ENCODE data around the gene ACSF3.

ACSF3 gene

DNA sequence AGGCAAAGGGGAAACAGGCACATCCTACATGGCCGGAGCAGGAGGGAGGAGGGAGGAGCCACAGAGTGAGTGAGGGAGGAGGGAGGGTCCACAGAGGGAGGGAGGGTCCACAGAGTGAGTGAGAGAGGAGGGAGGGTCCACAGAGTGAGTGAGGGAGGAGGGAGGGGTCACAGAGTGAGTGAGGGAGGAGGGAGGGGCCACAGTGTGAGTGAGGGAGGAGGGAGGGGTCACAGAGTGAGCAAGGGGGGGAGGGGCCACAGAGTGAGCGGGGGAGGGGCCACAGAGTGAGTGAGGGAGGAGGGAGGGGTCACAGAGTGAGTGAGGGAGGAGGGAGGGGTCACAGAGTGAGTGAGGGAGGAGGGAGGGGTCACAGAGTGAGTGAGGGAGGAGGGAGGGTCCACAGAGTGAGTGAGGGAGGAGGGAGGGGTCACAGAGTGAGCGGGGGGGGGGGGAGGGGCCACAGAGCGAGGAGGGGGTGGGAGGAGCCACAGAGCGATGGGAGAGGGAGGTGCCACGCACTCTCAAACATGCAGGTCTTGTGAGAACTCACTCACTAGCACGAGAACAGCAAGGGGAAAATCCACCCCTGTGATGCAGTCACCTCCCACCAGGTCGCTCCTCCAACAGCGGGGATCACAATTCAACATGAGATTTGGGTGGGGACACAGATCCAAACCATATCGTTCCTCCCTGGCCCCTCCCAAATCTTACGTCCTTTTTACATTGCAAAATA lies 53.6 kb downstream of the ACSF3 start:
- TF ChIP-seq, protein P1, sequence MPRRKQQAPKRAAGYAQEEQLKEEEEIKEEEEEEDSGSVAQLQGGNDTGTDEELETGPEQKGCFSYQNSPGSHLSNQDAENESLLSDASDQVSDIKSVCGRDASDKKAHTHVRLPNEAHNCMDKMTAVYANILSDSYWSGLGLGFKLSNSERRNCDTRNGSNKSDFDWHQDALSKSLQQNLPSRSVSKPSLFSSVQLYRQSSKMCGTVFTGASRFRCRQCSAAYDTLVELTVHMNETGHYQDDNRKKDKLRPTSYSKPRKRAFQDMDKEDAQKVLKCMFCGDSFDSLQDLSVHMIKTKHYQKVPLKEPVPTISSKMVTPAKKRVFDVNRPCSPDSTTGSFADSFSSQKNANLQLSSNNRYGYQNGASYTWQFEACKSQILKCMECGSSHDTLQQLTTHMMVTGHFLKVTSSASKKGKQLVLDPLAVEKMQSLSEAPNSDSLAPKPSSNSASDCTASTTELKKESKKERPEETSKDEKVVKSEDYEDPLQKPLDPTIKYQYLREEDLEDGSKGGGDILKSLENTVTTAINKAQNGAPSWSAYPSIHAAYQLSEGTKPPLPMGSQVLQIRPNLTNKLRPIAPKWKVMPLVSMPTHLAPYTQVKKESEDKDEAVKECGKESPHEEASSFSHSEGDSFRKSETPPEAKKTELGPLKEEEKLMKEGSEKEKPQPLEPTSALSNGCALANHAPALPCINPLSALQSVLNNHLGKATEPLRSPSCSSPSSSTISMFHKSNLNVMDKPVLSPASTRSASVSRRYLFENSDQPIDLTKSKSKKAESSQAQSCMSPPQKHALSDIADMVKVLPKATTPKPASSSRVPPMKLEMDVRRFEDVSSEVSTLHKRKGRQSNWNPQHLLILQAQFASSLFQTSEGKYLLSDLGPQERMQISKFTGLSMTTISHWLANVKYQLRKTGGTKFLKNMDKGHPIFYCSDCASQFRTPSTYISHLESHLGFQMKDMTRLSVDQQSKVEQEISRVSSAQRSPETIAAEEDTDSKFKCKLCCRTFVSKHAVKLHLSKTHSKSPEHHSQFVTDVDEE (CRISPR knock-in tag; IDR thresholded peaks at IDR 0.05), result no peak
- TF ChIP-seq OSR1 (CRISPR knock-in tag; IDR thresholded peaks at IDR 0.05) (no peak), CSDC2 (CRISPR knock-in tag; IDR thresholded peaks at IDR 0.05) (no peak), ZFP3 (CRISPR knock-in tag; IDR thresholded peaks at IDR 0.05) (no peak), ZNF70 (CRISPR knock-in tag; IDR thresholded peaks at IDR 0.05) (no peak)

DNA sequence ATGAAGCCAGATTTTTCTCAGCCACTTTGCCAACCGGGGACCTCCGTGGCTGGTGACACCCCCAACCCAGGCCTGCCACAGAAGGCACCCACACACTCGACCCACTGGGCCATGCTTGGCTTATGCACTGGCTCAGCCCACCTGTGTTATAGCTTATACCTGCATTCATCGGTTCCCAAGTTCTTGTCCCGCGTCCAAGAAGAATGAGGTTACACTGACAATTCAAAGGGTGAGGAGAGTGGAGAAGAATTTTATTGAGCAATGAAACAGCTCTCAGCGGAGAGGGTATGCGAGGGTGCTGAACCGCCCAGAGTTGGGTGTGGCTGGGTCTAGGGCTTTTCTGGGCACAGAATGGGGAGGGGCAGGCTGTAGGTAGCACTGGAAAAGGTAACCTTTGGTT lies 55.7 kb downstream of the ACSF3 start:
- TF ChIP-seq PPARA (CRISPR knock-in tag; IDR thresholded peaks at IDR 0.05; ENCODE audit: borderline replicate concordance) (no peak), TCF4 (CRISPR knock-in tag; IDR thresholded peaks at IDR 0.05; ENCODE audit: borderline replicate concordance) (no peak)
- no peak for ATAC-seq

More for the DNA sequence above, 53.6 kb downstream of the ACSF3 start:
- no peak for ATAC-seq

DNA sequence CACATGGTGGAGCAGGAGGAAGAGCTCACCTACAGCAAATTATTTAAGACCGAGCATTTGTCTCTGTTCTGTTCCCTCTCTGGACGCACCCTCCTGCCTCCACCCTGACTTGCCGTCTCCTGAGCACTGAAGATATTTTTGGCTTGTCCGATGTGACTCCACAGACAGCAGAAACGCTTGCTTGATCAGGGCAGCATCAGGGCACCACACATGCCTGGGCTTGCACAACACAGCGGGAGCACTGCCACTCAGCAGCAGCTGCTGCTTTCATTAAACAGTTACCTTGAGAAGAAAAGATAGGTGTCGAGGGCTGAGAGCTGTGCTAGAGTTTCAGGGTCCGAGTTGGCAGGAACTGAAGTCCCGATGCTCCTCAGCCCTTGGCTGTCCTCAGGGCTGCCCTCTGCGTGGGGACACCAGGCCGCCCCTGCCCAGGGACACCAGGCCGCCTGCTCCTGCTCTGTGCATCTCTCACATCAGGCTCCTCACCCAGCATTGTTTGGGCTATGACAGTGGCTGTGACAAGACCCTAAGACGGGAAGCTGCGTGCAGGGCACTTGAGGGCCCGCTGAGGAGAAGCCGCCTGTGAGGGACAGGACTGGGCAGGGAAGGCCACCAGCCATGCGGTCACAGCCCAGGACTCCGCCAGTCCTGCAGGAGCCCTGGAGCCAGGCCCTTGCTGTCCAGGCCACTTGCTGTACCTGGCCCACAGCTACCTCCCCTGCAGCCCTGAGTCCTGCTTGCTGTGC lies 56.6 kb downstream of the ACSF3 start:
- TF ChIP-seq, protein P2, sequence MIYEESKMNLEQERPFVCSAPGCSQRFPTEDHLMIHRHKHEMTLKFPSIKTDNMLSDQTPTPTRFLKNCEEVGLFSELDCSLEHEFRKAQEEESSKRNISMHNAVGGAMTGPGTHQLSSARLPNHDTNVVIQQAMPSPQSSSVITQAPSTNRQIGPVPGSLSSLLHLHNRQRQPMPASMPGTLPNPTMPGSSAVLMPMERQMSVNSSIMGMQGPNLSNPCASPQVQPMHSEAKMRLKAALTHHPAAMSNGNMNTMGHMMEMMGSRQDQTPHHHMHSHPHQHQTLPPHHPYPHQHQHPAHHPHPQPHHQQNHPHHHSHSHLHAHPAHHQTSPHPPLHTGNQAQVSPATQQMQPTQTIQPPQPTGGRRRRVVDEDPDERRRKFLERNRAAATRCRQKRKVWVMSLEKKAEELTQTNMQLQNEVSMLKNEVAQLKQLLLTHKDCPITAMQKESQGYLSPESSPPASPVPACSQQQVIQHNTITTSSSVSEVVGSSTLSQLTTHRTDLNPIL (CRISPR knock-in tag; IDR thresholded peaks at IDR 0.05; ENCODE audit: low read depth), result no peak
- TF ChIP-seq CSDC2 (CRISPR knock-in tag; IDR thresholded peaks at IDR 0.05) (no peak), ZC3H10 (CRISPR knock-in tag; IDR thresholded peaks at IDR 0.05) (no peak), ESRRG (CRISPR knock-in tag; IDR thresholded peaks at IDR 0.05) (no peak), ZNF565 (CRISPR knock-in tag; conservative IDR thresholded peaks at IDR 0.05; ENCODE audit: low read depth) (no peak), ZNF70 (CRISPR knock-in tag; IDR thresholded peaks at IDR 0.05) (no peak), ISL1 (CRISPR knock-in tag; IDR thresholded peaks at IDR 0.05) (no peak), TOX (CRISPR knock-in tag; IDR thresholded peaks at IDR 0.05; ENCODE audit: borderline replicate concordance) (no peak)
- TF ChIP-seq, protein P3, sequence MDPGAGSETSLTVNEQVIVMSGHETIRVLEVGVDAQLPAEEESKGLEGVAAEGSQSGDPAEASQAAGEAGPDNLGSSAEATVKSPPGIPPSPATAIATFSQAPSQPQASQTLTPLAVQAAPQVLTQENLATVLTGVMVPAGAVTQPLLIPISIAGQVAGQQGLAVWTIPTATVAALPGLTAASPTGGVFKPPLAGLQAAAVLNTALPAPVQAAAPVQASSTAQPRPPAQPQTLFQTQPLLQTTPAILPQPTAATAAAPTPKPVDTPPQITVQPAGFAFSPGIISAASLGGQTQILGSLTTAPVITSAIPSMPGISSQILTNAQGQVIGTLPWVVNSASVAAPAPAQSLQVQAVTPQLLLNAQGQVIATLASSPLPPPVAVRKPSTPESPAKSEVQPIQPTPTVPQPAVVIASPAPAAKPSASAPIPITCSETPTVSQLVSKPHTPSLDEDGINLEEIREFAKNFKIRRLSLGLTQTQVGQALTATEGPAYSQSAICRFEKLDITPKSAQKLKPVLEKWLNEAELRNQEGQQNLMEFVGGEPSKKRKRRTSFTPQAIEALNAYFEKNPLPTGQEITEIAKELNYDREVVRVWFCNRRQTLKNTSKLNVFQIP (CRISPR knock-in tag; IDR thresholded peaks at IDR 0.05; ENCODE audit: borderline replicate concordance, low read depth), result no peak
- TF ChIP-seq, protein P4, sequence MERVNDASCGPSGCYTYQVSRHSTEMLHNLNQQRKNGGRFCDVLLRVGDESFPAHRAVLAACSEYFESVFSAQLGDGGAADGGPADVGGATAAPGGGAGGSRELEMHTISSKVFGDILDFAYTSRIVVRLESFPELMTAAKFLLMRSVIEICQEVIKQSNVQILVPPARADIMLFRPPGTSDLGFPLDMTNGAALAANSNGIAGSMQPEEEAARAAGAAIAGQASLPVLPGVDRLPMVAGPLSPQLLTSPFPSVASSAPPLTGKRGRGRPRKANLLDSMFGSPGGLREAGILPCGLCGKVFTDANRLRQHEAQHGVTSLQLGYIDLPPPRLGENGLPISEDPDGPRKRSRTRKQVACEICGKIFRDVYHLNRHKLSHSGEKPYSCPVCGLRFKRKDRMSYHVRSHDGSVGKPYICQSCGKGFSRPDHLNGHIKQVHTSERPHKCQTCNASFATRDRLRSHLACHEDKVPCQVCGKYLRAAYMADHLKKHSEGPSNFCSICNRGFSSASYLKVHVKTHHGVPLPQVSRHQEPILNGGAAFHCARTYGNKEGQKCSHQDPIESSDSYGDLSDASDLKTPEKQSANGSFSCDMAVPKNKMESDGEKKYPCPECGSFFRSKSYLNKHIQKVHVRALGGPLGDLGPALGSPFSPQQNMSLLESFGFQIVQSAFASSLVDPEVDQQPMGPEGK (CRISPR knock-in tag; IDR thresholded peaks at IDR 0.05; ENCODE audit: borderline replicate concordance), result no peak
- no peak for ATAC-seq

DNA sequence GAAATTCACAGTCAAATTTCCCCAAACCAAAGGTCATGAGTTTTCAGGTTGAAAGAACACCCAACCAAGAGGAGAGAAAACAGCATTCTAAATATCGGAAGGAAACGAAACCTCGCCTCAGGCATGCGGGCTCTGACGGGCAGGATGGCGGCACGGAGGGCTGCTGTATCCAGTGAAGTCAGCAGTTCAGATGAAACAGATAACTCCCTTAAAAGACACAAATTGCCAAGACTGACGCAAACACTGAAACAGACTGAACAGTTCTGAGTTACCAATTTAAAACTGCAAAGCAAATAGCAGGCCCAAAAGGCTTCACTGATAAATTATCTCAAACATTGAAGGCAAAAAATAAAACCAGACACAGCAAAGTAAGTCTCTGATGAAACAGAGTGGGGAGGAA lies 57.3 kb downstream of the ACSF3 start:
- TF ChIP-seq GLIS3 (CRISPR knock-in tag; IDR thresholded peaks at IDR 0.05), result no peak
- TF ChIP-seq ZC3H10 (CRISPR knock-in tag; IDR thresholded peaks at IDR 0.05), result no peak
- no peak for TF ChIP-seq OSR1 (CRISPR knock-in tag; IDR thresholded peaks at IDR 0.05)
- TF ChIP-seq, protein P5, sequence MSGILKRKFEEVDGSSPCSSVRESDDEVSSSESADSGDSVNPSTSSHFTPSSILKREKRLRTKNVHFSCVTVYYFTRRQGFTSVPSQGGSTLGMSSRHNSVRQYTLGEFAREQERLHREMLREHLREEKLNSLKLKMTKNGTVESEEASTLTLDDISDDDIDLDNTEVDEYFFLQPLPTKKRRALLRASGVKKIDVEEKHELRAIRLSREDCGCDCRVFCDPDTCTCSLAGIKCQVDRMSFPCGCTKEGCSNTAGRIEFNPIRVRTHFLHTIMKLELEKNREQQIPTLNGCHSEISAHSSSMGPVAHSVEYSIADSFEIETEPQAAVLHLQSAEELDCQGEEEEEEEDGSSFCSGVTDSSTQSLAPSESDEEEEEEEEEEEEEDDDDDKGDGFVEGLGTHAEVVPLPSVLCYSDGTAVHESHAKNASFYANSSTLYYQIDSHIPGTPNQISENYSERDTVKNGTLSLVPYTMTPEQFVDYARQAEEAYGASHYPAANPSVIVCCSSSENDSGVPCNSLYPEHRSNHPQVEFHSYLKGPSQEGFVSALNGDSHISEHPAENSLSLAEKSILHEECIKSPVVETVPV (CRISPR knock-in tag; IDR thresholded peaks at IDR 0.05), result no peak
- TF ChIP-seq SNAI2 (CRISPR knock-in tag; IDR thresholded peaks at IDR 0.05), result no peak
- peak; percentile 72; the same call in 1 of the 2 replicates for TF ChIP-seq TCF4 (CRISPR knock-in tag; IDR thresholded peaks at IDR 0.05; ENCODE audit: borderline replicate concordance)
- TF ChIP-seq ESRRG (CRISPR knock-in tag; IDR thresholded peaks at IDR 0.05), result no peak

More for the DNA sequence above, 57.3 kb downstream of the ACSF3 start:
- no peak for ATAC-seq

Measured in SK-N-SH treated with all-trans-retinoic acid at 6 μM for 48 hours (cell line).